ENCODE results near the gene KCTD18.

The KCTD18 gene

DNA sequence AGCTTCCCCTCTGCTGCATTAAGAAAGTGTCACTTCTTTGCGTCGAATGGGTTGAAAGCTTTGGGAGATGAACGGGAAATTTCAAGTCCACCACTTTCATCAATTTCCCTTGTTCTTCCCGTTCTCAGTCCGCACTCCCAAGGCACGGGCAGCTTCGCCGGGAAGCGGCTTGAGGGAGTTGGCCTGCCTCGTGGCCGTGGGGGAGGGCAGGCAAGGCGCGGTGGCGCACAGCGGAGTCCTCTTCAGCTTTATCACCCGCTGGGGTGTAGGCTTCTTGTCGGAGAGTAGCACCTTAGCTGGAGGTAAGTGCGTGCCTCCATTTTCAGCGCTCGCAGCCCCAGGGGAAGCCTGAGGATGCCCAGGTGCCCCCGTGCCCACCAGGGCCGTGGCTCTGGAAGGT is 19.9 kb downstream of the KCTD18 start:
- TF ChIP-seq, protein P1, sequence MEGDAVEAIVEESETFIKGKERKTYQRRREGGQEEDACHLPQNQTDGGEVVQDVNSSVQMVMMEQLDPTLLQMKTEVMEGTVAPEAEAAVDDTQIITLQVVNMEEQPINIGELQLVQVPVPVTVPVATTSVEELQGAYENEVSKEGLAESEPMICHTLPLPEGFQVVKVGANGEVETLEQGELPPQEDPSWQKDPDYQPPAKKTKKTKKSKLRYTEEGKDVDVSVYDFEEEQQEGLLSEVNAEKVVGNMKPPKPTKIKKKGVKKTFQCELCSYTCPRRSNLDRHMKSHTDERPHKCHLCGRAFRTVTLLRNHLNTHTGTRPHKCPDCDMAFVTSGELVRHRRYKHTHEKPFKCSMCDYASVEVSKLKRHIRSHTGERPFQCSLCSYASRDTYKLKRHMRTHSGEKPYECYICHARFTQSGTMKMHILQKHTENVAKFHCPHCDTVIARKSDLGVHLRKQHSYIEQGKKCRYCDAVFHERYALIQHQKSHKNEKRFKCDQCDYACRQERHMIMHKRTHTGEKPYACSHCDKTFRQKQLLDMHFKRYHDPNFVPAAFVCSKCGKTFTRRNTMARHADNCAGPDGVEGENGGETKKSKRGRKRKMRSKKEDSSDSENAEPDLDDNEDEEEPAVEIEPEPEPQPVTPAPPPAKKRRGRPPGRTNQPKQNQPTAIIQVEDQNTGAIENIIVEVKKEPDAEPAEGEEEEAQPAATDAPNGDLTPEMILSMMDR (IDR thresholded peaks at IDR 0.05; ENCODE audit: low read depth, low read length, missing control alignments): no peak
- no peak overlapping the region for H3K4me3 ChIP-seq (replicated peaks; ENCODE audit: low read depth, low read length)
- DNase-seq (ENCODE audit: extremely low read depth, low read depth): no peak

GRCh38 chr2:200488169-200488568 is 21.7 kb downstream of the KCTD18 start:
- TF ChIP-seq, protein P1 (IDR thresholded peaks at IDR 0.05; ENCODE audit: low read depth, low read length, missing control alignments): no peak
- no peak overlapping the region for H3K4me3 ChIP-seq (replicated peaks; ENCODE audit: low read depth, low read length)
- DNase-seq (ENCODE audit: extremely low read depth, low read depth): no peak

- DNase-seq (ENCODE audit: extremely low read depth, low read depth): no peak
- H3K4me3 ChIP-seq (replicated peaks; ENCODE audit: low read depth, low read length): no peak overlapping the region
- TF ChIP-seq, protein P1 (IDR thresholded peaks at IDR 0.05; ENCODE audit: low read depth, low read length, missing control alignments): no peak
Observed at GRCh38 chr2:200486529-200486928, 23.3 kb downstream of the KCTD18 start.

GRCh38 chr2:200484934-200485333 is 24.9 kb downstream of the KCTD18 start:
- no peak overlapping the region for H3K4me3 ChIP-seq (replicated peaks; ENCODE audit: low read depth, low read length)
- TF ChIP-seq, protein P1 (IDR thresholded peaks at IDR 0.05; ENCODE audit: low read depth, low read length, missing control alignments): no peak
- DNase-seq (ENCODE audit: extremely low read depth, low read depth): no peak

DNA sequence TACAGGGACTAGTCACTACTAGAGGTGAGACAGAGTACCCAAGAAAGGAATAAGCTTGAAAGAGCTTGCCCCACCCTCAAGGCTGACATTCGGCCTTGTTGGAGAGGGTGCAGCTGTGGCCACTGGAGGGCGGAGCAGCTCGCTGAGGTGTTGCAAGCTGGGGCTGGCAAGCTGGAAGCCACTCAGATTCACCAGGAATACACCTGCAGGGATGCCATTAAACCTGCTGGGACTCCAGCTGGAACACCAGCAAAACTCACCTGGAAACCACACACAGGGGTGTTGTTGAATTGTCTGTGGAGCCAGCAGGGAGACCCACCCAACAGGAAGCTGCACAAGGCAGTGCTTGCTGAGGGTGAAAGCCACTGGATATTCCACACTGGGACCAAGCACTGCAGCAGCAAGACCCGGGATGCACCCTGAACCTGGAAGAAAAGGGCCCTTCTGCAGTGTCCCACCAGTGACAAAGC is 26.1 kb downstream of the KCTD18 start:
- H3K4me3 ChIP-seq (replicated peaks; ENCODE audit: low read depth, low read length): no peak overlapping the region
- no peak for DNase-seq (ENCODE audit: extremely low read depth, low read depth)
- TF ChIP-seq, protein P1 (IDR thresholded peaks at IDR 0.05; ENCODE audit: low read depth, low read length, missing control alignments): peak; percentile 45

DNA sequence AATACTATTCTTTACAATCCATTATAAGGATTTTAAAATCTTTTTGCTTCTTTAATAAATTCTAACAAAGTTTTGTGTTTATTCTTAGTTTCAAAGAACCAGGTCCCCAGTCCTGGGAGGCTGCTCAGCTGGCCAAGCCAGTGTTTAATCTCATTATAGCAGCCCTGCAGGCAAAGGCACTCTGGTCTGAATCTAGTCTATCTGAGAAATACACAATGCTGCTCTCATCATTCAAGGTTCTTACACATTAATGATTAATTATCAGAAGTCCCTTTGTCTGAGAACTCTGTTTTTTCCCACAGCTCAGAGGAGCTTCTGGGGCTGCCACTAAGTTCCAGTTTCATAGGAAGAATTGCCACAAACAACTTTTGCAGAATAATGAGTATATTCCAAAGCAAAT is 27.7 kb downstream of the KCTD18 start:
- TF ChIP-seq, protein P1 (IDR thresholded peaks at IDR 0.05; ENCODE audit: low read depth, low read length, missing control alignments): no peak
- H3K4me3 ChIP-seq (replicated peaks; ENCODE audit: low read depth, low read length): no peak overlapping the region
- no peak for DNase-seq (ENCODE audit: extremely low read depth, low read depth)

- TF ChIP-seq, protein P1 (IDR thresholded peaks at IDR 0.05; ENCODE audit: low read depth, low read length, missing control alignments): no peak
- DNase-seq (ENCODE audit: extremely low read depth, low read depth): no peak
- no peak overlapping the region for H3K4me3 ChIP-seq (replicated peaks; ENCODE audit: low read depth, low read length)
Observed at GRCh38 chr2:200479692-200480265, 30.1 kb downstream of the KCTD18 start.

Measured in HFF-Myc (cell line).